RWPE1 (cell line): ENCODE measurements around the gene ADGRG2.

Source experiments
- CTCF ChIA-PET: fragments of 350-600 bp; sonication (Branson Sonifier 250); formaldehyde crosslinking; extraction: SDS; loops from one replicate; lab custom pipeline; 2021; lab: Yijun Ruan, JAX
- POLR2A ChIA-PET: fragments of 400-600 bp; formaldehyde crosslinking; extraction: SDS; loops from one replicate; lab custom pipeline; 2020; ENCODE audit warnings: antibody characterized with exemption; ENCODE audit not compliant: low non-redundant PET; lab: Yijun Ruan, JAX
- DNase-seq: peaks from one replicate; pipeline ENCODE4 v3.0.0; 2012; ENCODE audit warnings: low spot score
- H3K27ac ChIP-seq: fragments of 450-650 bp; 2 replicates; pipeline ENCODE4 v1.5.1; 2017
- TF ChIP-seq, protein P1 (sequence below): fragments of 450-650 bp; conservative IDR thresholded peaks from 2 replicates; pipeline ENCODE4 v1.5.1; 2017; ENCODE audit warnings: low read depth, mild to moderate bottlenecking

The ADGRG2 gene

DNA sequence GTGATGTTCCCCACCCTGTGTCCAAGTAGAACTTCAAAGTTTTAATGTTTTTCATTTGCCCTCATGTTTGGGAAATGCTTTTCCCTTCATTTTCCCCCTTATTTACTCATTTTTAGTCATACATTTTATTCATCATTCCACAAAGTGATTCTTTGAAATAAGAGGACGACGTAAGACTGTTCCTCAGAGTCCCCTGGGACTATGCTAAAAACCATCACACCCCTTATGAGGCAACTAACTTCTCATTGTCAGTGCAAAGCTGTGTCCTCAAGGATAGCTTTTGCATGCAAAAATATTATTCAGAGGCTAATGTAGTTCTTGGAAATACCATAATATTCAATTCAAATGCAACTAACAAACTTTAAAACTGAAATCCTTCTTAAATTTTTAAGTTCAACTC, 14.8 kb upstream of the ADGRG2 start:
- POLR2A ChIA-PET: no interaction called here
- CTCF ChIA-PET: no interaction called here
- no peak for DNase-seq

DNA sequence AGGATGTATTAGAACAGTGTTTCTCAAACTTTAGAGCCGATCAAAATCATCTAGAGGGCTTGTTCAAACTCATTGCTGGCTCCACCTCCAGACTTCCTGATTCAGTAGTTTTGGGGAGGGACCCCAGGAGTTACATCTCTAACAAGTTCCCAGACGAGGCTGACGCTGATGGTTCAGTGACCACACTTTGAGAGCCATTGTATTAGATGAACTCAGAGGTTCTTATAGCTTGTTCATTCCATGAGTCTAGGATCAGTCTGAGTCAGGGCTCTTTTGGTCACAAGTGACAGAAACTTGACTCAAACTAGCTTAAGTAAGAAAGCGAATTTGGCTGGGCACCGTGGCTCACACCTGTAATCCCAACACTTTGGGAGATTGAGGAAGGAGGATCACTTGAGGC, 11.5 kb upstream of the ADGRG2 start:
- DNase-seq: no peak
- TF ChIP-seq, protein P1, sequence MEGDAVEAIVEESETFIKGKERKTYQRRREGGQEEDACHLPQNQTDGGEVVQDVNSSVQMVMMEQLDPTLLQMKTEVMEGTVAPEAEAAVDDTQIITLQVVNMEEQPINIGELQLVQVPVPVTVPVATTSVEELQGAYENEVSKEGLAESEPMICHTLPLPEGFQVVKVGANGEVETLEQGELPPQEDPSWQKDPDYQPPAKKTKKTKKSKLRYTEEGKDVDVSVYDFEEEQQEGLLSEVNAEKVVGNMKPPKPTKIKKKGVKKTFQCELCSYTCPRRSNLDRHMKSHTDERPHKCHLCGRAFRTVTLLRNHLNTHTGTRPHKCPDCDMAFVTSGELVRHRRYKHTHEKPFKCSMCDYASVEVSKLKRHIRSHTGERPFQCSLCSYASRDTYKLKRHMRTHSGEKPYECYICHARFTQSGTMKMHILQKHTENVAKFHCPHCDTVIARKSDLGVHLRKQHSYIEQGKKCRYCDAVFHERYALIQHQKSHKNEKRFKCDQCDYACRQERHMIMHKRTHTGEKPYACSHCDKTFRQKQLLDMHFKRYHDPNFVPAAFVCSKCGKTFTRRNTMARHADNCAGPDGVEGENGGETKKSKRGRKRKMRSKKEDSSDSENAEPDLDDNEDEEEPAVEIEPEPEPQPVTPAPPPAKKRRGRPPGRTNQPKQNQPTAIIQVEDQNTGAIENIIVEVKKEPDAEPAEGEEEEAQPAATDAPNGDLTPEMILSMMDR: no peak
- CTCF ChIA-PET: no interaction called here

More for the DNA sequence above, 14.8 kb upstream of the ADGRG2 start:
- TF ChIP-seq, protein P1: no peak
- no peak overlapping the region for H3K27ac ChIP-seq

DNA sequence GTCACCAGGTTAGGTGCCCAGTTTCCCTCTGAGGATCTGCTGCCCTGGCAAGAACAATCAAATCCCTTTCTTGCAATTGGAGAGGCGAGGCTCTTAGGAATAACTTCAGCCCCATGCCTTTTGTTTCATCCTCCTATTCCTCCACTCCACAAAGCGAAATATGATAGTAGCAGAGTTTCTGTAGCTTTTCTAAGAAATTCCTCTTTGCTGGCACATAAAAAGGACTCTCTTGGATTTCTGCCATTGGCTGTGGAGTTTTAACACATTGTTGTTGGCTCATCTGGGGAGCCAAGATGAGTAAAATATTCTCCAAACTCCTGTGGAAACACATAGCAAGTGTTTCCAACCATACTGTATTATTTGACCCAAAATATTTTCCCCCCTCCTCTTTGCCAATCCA, 11.0 kb upstream of the ADGRG2 start:
- ChIA-PET CTCF (no interaction called here), POLR2A (no interaction called here)
- no peak for DNase-seq
- TF ChIP-seq, protein P1: no peak
- H3K27ac ChIP-seq: no peak overlapping the region

More for the DNA sequence above, 11.5 kb upstream of the ADGRG2 start:
- H3K27ac ChIP-seq: no peak overlapping the region
- POLR2A ChIA-PET: no interaction called here

DNA sequence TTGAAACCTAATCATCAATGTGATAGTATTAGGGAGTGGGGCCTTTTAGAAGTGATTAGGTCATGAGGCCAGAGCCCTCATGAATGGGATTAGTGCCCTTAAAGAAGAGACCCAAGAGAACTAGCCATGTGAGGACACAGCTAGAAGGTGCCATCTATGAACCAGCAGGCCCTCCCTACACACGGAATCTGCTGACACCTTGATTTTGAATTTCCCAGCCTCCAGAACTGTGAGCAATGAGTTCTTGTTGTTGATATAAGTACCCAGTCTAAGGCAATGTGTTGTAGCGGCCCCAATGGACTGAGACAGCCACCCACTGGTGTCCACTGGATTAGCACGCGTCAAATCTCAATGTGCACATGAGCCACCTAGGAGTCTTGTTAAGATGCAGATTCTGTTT, 8.4 kb upstream of the ADGRG2 start:
- TF ChIP-seq, protein P1: no peak
- POLR2A ChIA-PET: no interaction called here
- DNase-seq: no peak
- CTCF ChIA-PET: no interaction called here
- no peak overlapping the region for H3K27ac ChIP-seq

DNA sequence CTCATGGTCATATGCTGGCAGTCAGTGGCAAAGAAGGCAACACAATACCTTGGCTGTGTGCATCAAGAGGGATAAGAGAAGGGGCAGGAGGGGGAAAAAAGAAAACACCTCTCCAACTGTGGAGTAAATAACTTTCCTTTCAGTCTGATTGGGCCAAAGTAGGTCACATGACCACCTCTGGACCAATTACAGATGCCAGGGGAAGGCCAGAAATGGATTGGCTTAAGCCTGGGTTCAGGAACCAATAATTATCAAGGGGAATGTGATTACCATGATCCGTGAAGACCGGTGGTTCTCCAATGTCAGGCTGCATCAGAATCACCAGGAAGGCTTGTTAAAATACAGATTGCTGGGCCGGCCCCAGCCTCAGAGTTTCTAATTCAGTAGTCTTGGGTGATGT, 7.4 kb upstream of the ADGRG2 start:
- TF ChIP-seq, protein P1: no peak
- H3K27ac ChIP-seq: no peak overlapping the region
- CTCF ChIA-PET: no interaction called here
- no peak for DNase-seq
- POLR2A ChIA-PET: no interaction called here

DNA sequence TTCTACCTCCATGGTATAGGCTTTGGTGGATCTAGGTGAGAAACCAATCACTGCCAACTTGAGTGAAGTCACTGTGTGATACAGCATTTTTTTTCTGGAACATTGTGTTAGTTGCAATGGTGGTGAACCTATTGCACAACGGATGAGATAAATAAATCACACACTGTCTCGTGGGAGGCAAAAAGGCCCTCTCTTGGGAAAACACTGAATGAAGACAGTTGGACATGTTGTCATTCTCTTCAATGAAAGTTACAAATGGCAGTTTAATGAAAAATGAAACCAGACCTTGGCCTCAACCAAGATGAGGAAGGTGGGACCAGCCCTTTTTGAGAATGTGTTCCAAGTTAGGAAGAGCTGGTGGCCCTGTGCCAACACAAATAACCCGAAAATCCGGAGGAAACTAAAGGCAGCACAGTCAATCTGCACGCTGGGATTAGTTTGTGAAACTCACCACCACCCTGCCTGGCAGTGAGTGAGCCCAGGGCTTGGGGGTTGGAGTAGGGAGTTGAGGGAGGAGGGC, 5.4 kb upstream of the ADGRG2 start:
- ChIA-PET CTCF (no interaction called here), POLR2A (no interaction called here)
- H3K27ac ChIP-seq: peak overlapping the region; percentile 72
- no peak for DNase-seq
- TF ChIP-seq, protein P1: no peak
